Adrenal gland (tissue), 5 donors: ENCODE results near the gene MSRB3.

Experiments
- POLR2A ChIP-seq, 2 donors: fragments of 450-650 bp; IDR thresholded peaks; one replicate each; pipeline ENCODE4 v1.6.1; 2017; ENCODE audit warnings: antibody characterized with exemption in 2 of 2, mild to moderate bottlenecking in 2 of 2, moderate library complexity in 1 of 2
- TF ChIP-seq, protein P1 (sequence below), 6 experiments: fragments of 450-650 bp in 4 of 6; fragments of 200-600 bp in 2 of 6; sonication (generic) in 1 of 6; IDR thresholded peaks; 1 replicate in 5 of 6; 2 replicates in 1 of 6; pipeline versions ENCODE4 v1.5.1 to v1.8.0; 2016 to 2021; ENCODE audit warnings: antibody characterized with exemption in 6 of 6, mild to moderate bottlenecking in 2 of 6, moderate library complexity in 1 of 6
- donor health status: DM: no; HTN: no; CAD: no.

DNA sequence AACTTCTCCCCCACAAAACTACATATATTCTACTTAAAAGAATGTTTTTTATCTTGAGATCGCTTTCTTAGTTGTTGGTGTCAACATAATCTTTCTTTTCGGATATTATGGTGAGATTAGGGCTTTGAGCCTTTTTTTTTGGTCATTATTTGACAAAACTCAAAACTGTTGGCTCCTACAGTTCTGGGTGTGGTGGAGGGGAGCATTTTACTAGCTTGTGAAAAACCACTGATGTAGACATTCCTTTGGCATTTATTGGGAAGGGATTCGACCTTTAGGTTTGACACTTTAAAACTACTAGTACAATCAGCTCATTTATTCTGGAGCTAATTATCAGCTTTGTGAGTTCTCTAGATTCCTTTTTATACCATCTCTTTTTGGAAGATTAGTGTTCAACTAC, 24.4 kb downstream of the MSRB3 start:
- no peak for TF ChIP-seq POLR2A (IDR thresholded peaks at IDR 0.05)
- TF ChIP-seq, protein P1, sequence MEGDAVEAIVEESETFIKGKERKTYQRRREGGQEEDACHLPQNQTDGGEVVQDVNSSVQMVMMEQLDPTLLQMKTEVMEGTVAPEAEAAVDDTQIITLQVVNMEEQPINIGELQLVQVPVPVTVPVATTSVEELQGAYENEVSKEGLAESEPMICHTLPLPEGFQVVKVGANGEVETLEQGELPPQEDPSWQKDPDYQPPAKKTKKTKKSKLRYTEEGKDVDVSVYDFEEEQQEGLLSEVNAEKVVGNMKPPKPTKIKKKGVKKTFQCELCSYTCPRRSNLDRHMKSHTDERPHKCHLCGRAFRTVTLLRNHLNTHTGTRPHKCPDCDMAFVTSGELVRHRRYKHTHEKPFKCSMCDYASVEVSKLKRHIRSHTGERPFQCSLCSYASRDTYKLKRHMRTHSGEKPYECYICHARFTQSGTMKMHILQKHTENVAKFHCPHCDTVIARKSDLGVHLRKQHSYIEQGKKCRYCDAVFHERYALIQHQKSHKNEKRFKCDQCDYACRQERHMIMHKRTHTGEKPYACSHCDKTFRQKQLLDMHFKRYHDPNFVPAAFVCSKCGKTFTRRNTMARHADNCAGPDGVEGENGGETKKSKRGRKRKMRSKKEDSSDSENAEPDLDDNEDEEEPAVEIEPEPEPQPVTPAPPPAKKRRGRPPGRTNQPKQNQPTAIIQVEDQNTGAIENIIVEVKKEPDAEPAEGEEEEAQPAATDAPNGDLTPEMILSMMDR (IDR thresholded peaks at IDR 0.05): no peak
